Transverse colon (tissue), 4 donors: ENCODE results near the gene TMEM129.

ENCODE experiments used
- CTCF ChIP-seq, 5 experiments: fragments of 200-600 bp in 3 of 5; fragments of 450-650 bp in 2 of 5; sonication (generic) in 3 of 5; IDR thresholded peaks; 1 replicate in 2 of 5; 2 replicates in 3 of 5; pipeline ENCODE4 v1.5.1; 2016 to 2017; ENCODE audit warnings: antibody characterized with exemption in 5 of 5, inconsistent platforms in 3 of 5, mild to moderate bottlenecking in 2 of 5, moderate library complexity in 1 of 5
- EP300 ChIP-seq: sonication (generic); formaldehyde crosslinking; IDR thresholded peaks from one replicate; pipeline ENCODE4 v1.6.1; 2017; ENCODE audit warnings: antibody characterized with exemption, low read depth
- POLR2AphosphoS5 ChIP-seq, 3 donors: sonication (generic); formaldehyde crosslinking; IDR thresholded peaks; one replicate each; pipeline ENCODE4 v1.6.1; 2016; ENCODE audit warnings: antibody characterized with exemption in 3 of 3

DNA sequence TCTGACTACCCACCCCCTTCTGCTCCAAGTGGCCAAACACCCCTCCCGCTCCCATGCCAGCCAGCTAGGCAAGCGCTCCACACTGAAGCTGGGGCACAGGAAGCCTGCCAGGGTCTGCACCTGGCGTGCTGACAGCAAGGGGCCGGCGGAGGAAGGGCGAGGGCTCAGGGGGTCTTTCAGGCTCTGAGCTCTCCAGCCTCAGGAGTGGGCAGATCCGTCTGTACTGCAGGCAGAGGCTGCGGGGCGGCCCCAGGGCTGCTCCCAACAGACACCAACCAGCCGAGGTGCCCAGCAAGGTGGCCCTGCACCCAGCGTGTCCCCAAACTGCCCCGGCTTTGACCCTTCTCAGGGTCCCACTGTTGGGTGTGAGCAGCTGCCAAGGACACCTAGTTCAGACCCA lies 51.9 kb downstream of the TMEM129 start:
- no peak for TF ChIP-seq CTCF (IDR thresholded peaks at IDR 0.05)
- no peak for TF ChIP-seq POLR2AphosphoS5 (IDR thresholded peaks at IDR 0.05)
- no peak for TF ChIP-seq EP300
